Heart left ventricle (tissue), 13 donors: ENCODE measurements around the gene LCN2.

Experiments used
- CTCF ChIP-seq, 12 donors: fragments of 200-600 bp; sonication (generic) in 4 of 12; IDR thresholded peaks; one replicate each; pipeline versions ENCODE4 v1.5.0 to v1.8.0; 2018 to 2022; ENCODE audit warnings: antibody characterized with exemption in 12 of 12, mild to moderate bottlenecking in 5 of 12
- POLR2A ChIP-seq, 2 donors: fragments of 450-650 bp; IDR thresholded peaks; one replicate each; pipeline ENCODE4 v1.6.1; 2017; ENCODE audit warnings: antibody characterized with exemption in 2 of 2, mild to moderate bottlenecking in 2 of 2, moderate library complexity in 2 of 2
- donor health status: ischemic (EF 13 %, LVEDD 7.1; RV severe dilation, severe dysfunction).
- donor health status: DM: no; HTN: yes; CAD: no.
- donor health status: DM: no; HTN: no; CAD: no.
- donor health status: ischemic (EF 25% LVEDD 6.9; RV normal size, moderate dysfunction).
- donor health status: ischemic (EF 25% LVEDD 5.7; RV mildly dilated, moderate dysfunction).
- donor health status: ischemic (EF 35%, LVEDD 5.7; RV mildly dilated, moderate dysfunction).
- donor health status: nonischemic (EF 11% LVEDD 7.7; RV severe dilation, severe dysfunction).
- donor health status: DM: yes; HTN: yes; CAD: no.
- donor health status: PGD.
- donor health status: ischemic (EF 29% LVEDD 5.4; RV normal size, mild dysfunction).
- donor health status: nonischemic (EF 23%, LVEDD 6.1; RV moderate dilation, normal function).

- TF ChIP-seq CTCF (IDR thresholded peaks at IDR 0.05) (no peak), POLR2A (IDR thresholded peaks at IDR 0.05) (no peak)
These were observed 6.7 kb downstream of the LCN2 start for GRCh38 chr9:128155736-128156500.
